H1 (cell line): Measurements from ENCODE around the gene SH2D5. TPM values are rescaled to one million over a fixed set of nuclear protein-coding genes. Genes with fewer than 3 reads are reported as not detected.

Experiments
- CTCF ChIA-PET: fragments of 300-600 bp; sonication (Branson Sonifier 250); formaldehyde crosslinking; loops from one replicate; lab custom pipeline; 2021; ENCODE audit not compliant: partially characterized antibody; lab: Charles Lee
- POLR2A ChIA-PET: fragments of 300-600 bp; sonication (Branson Sonifier 250); formaldehyde crosslinking; loops from one replicate; lab custom pipeline; 2021; ENCODE audit warnings: inconsistent platforms; ENCODE audit not compliant: partially characterized antibody; lab: Charles Lee
- DNase-seq, 2 experiments: peaks; one replicate each; pipeline versions ENCODE4 v3.0.0 to v3.0.0-alpha.2; 2010 to 2022; ENCODE audit warnings: low spot score in 2 of 2, low read depth in 1 of 2, mixed read lengths in 1 of 2
- FAIRE-seq: peaks from 2 replicates; lab custom pipeline; 2011; peaks lifted over from hg19 to GRCh38; lab: Jason Lieb, UNC
- H2AFZ ChIP-seq: 2 replicates; pipeline ENCODE4 v1.8.1; 2012; ENCODE audit warnings: low read length, inconsistent platforms
- H2AK5ac ChIP-seq: 2 replicates; pipeline ENCODE4 v1.6.1; 2013; ENCODE audit warnings: low read depth, low read length
- H2BK120ac ChIP-seq: replicated peaks from 2 replicates; pipeline ENCODE3; 2013; ENCODE audit warnings: low read depth, low read length, inconsistent platforms
- H2BK12ac ChIP-seq: 2 replicates; pipeline ENCODE4 v1.6.1; 2013; ENCODE audit warnings: low read depth, low read length
- H2BK15ac ChIP-seq: 2 replicates; pipeline ENCODE4 v1.6.1; 2013; ENCODE audit warnings: low read length
- H2BK20ac ChIP-seq: 2 replicates; pipeline ENCODE4 v1.6.1; 2013; ENCODE audit warnings: low read length
- H2BK5ac ChIP-seq: 2 replicates; pipeline ENCODE4 v1.6.1; 2013; ENCODE audit warnings: low read depth, low read length
- H3K14ac ChIP-seq: 2 replicates; pipeline ENCODE4 v1.6.1; 2013; ENCODE audit warnings: inconsistent platforms; ENCODE audit not compliant: insufficient read length
- H3K18ac ChIP-seq: 2 replicates; pipeline ENCODE4 v1.6.1; 2013; ENCODE audit warnings: low read length; ENCODE audit errors: extremely low read depth
- H3K23ac ChIP-seq: 2 replicates; pipeline ENCODE4 v1.6.1; 2013; ENCODE audit warnings: inconsistent platforms; ENCODE audit not compliant: insufficient read length
- H3K23me2 ChIP-seq: 2 replicates; pipeline ENCODE4 v1.6.1; 2013; ENCODE audit warnings: low read depth, low read length
- H3K27ac ChIP-seq: 2 replicates; pipeline ENCODE4 v1.6.1; 2011; ENCODE audit warnings: low read depth, low read length, inconsistent platforms
- H3K27me3 ChIP-seq, 4 experiments: replicated peaks in 1 of 4; 1 replicate in 1 of 4; 2 replicates in 3 of 4; pipeline versions ENCODE4 v1.6.1 to v1.8.1; 2011 to 2013; ENCODE audit warnings: low read length in 3 of 4, mild to moderate bottlenecking in 3 of 4, inconsistent platforms in 2 of 4, mixed read lengths in 2 of 4, moderate library complexity in 1 of 4; ENCODE audit not compliant: control insufficient read depth in 3 of 4, insufficient read depth in 3 of 4; ENCODE audit errors: extremely low read depth in 1 of 4
- H3K36me3 ChIP-seq, 4 experiments: 2 replicates each; pipeline versions ENCODE4 v1.6.1 to v1.8.1; 2011 to 2013; ENCODE audit warnings: mild to moderate bottlenecking in 4 of 4, low read length in 3 of 4, moderate library complexity in 2 of 4, control low read depth in 1 of 4, inconsistent platforms in 1 of 4; ENCODE audit not compliant: insufficient read depth in 4 of 4, control insufficient read depth in 2 of 4
- H3K4ac ChIP-seq: replicated peaks from 2 replicates; pipeline ENCODE3; 2013; ENCODE audit warnings: low read length, low read depth, mixed read lengths, inconsistent platforms; ENCODE audit not compliant: insufficient read length
- H3K4me1 ChIP-seq, 4 experiments: replicated peaks in 1 of 4; 1 replicate in 1 of 4; 2 replicates in 3 of 4; pipeline versions ENCODE4 v1.6.1 to v1.8.1; 2011 to 2013; ENCODE audit warnings: low read length in 3 of 4, inconsistent platforms in 2 of 4, mixed read lengths in 1 of 4; ENCODE audit not compliant: insufficient read depth in 4 of 4, control insufficient read depth in 3 of 4
- H3K4me2 ChIP-seq, 2 experiments: 2 replicates each; pipeline versions ENCODE4 v1.6.1 to v1.8.1; 2011 to 2013; ENCODE audit warnings: low read depth in 2 of 2, low read length in 2 of 2, control low read depth in 1 of 2, inconsistent platforms in 1 of 2, mild to moderate bottlenecking in 1 of 2; ENCODE audit not compliant: insufficient read depth in 1 of 2
- H3K4me3 ChIP-seq, 4 experiments: fragments of 200-600, 300-600 bp in 1 of 4; sonication (generic), shearing (Covaris generic), sonication (Bioruptor Twin) in 1 of 4; 2 replicates each; pipeline versions ENCODE4 v1.5.1 to v1.8.1; 2011 to 2016; ENCODE audit warnings: low read length in 4 of 4, low read depth in 3 of 4, control low read depth in 2 of 4, inconsistent platforms in 2 of 4, mild to moderate bottlenecking in 2 of 4, mixed read lengths in 1 of 4, moderate library complexity in 1 of 4; ENCODE audit not compliant: insufficient read depth in 2 of 4; ENCODE audit errors: extremely low read depth in 1 of 4
- H3K56ac ChIP-seq: replicated peaks from 2 replicates; pipeline ENCODE3; 2013; ENCODE audit warnings: low read depth, mild to moderate bottlenecking, mixed read lengths, low read length, inconsistent platforms; ENCODE audit not compliant: insufficient read length
- H3K79me1 ChIP-seq: 2 replicates; pipeline ENCODE4 v1.6.1; 2013; ENCODE audit warnings: low read depth, low read length, control low read depth
- H3K79me2 ChIP-seq, 2 experiments: 2 replicates each; pipeline versions ENCODE4 v1.6.1 to v1.8.1; 2012 to 2013; ENCODE audit warnings: low read length in 2 of 2, mild to moderate bottlenecking in 2 of 2, inconsistent platforms in 1 of 2; ENCODE audit not compliant: insufficient read depth in 2 of 2, control insufficient read depth in 1 of 2
- H3K9ac ChIP-seq, 4 experiments: replicated peaks in 1 of 4; 1 replicate in 1 of 4; 2 replicates in 3 of 4; pipeline versions ENCODE4 v1.6.1 to v1.8.1; 2011 to 2013; ENCODE audit warnings: low read depth in 3 of 4, low read length in 3 of 4, control low read depth in 2 of 4, mild to moderate bottlenecking in 2 of 4, moderate library complexity in 2 of 4, inconsistent platforms in 1 of 4; ENCODE audit errors: extremely low read depth in 1 of 4
- H3K9me3 ChIP-seq, 2 experiments: 2 replicates each; pipeline versions ENCODE4 v1.6.1 to v1.8.1; 2012 to 2013; ENCODE audit warnings: mild to moderate bottlenecking in 2 of 2, moderate library complexity in 2 of 2, control low read depth in 1 of 2, inconsistent platforms in 1 of 2, low read depth in 1 of 2, low read length in 1 of 2, mixed read lengths in 1 of 2; ENCODE audit not compliant: insufficient read depth in 2 of 2
- H4K20me1 ChIP-seq, 2 experiments: replicated peaks in 1 of 2; 2 replicates each; pipeline versions ENCODE3 to v1.8.1; 2011 to 2013; ENCODE audit warnings: inconsistent platforms in 2 of 2, low read length in 2 of 2, mild to moderate bottlenecking in 1 of 2; ENCODE audit not compliant: insufficient read depth in 2 of 2, control insufficient read depth in 1 of 2
- H4K5ac ChIP-seq: 2 replicates; pipeline ENCODE4 v1.6.1; 2013; ENCODE audit warnings: low read length, low read depth, mixed read lengths, inconsistent platforms; ENCODE audit not compliant: insufficient read length
- H4K8ac ChIP-seq: 2 replicates; pipeline ENCODE4 v1.8.0; 2013; ENCODE audit warnings: mild to moderate bottlenecking, moderate library complexity, low read length, inconsistent platforms; ENCODE audit not compliant: insufficient read depth; ENCODE audit errors: extremely low read depth
- H4K91ac ChIP-seq: replicated peaks from 2 replicates; pipeline ENCODE3; 2013; ENCODE audit warnings: low read length, mixed read lengths, inconsistent platforms; ENCODE audit not compliant: insufficient read length
- CHD2 ChIP-seq: IDR thresholded peaks from 2 replicates; pipeline ENCODE4 v1.6.1; 2012; ENCODE audit warnings: low read length, improper control_type of control experiment
- E2F6 ChIP-seq: IDR thresholded peaks from 2 replicates; pipeline ENCODE4 v1.6.1; 2012; ENCODE audit warnings: inconsistent platforms
- FOSL1 ChIP-seq: IDR thresholded peaks from 2 replicates; pipeline ENCODE4 v1.6.1; 2011; ENCODE audit warnings: mild to moderate bottlenecking, low read depth, low read length, moderate library complexity; ENCODE audit not compliant: insufficient read depth
- JUN ChIP-seq: IDR thresholded peaks from 2 replicates; pipeline ENCODE4 v1.6.1; 2011; ENCODE audit warnings: low read depth, mild to moderate bottlenecking, improper control_type of control experiment, low read length
- NANOG ChIP-seq: IDR thresholded peaks from 2 replicates; pipeline ENCODE4 v1.6.1; 2011; ENCODE audit warnings: low read length, low read depth, mild to moderate bottlenecking, inconsistent platforms; ENCODE audit not compliant: insufficient read depth, poor library complexity, severe bottlenecking
- PHF8 ChIP-seq: fragments of 200-600 bp; sonication (generic); conservative IDR thresholded peaks from 2 replicates; pipeline ENCODE4 v1.7.1; 2012; ENCODE audit warnings: low read depth, mild to moderate bottlenecking, inconsistent platforms, low read length, moderate library complexity
- POLR2AphosphoS5 ChIP-seq: IDR thresholded peaks from 2 replicates; pipeline ENCODE4 v1.6.1; 2011; ENCODE audit warnings: low read depth, low read length
- POU5F1 ChIP-seq: IDR thresholded peaks from 2 replicates; pipeline ENCODE4 v1.6.1; 2011; ENCODE audit warnings: low read depth, mild to moderate bottlenecking, low read length, moderate library complexity
- RFX5 ChIP-seq: IDR thresholded peaks from 2 replicates; pipeline ENCODE4 v1.6.1; 2011; ENCODE audit warnings: low read depth, low read length, improper control_type of control experiment, borderline replicate concordance
- SRF ChIP-seq: IDR thresholded peaks from 2 replicates; pipeline ENCODE4 v1.6.1; 2011; ENCODE audit warnings: mild to moderate bottlenecking, low read depth, low read length, moderate library complexity
- USF2 ChIP-seq: IDR thresholded peaks from 2 replicates; pipeline ENCODE4 v1.6.1; 2011; ENCODE audit warnings: low read length, improper control_type of control experiment
- ZNF274 ChIP-seq: IDR thresholded peaks from 2 replicates; pipeline ENCODE4 v1.7.0; 2012; ENCODE audit warnings: low read length, borderline replicate concordance; ENCODE audit errors: extremely low read depth
- WGBS, 2 experiments: shearing (Covaris generic) in 1 of 2; methylation state at CpG; one replicate each; pipeline versions ENCODE4 v1.1.6 to v1.1.7; 2013 to 2015; ENCODE audit warnings: low lambda C conversion rate in 2 of 2, mixed read lengths in 2 of 2, inconsistent platforms in 1 of 2, low coverage in 1 of 2, missing lambda C conversion rate in 1 of 2; ENCODE audit not compliant: insufficient replicate concordance in 2 of 2, insufficient coverage in 1 of 2, insufficient read length in 1 of 2; ENCODE audit errors: extremely low coverage in 1 of 2, missing lambda C conversion rate in 1 of 2; 5-methylcytosine and 5-hydroxymethylcytosine counted together
- polyA plus RNA-seq, 7 experiments: library from polyadenylated mRNA; depleted of rRNA in 3 of 7; stranded (reverse) in 5 of 7; unstranded in 2 of 7; fragments of >200 nt in 5 of 7; fragments of 200-250 nt in 2 of 7; gene quantifications; 1 replicate in 5 of 7; 2 replicates in 1 of 7; 4 replicates in 1 of 7; pipeline versions ENCODE4 v1.2.1 to v1.2.3, GENCODE V29; 2011 to 2013; ENCODE audit warnings: missing spikeins in 2 of 7, mixed read lengths in 2 of 7
- total RNA-seq: library from RNA; stranded (reverse); fragmentation: NEBNext Ultra II Directional; extraction: Animal tissue kit (Norgen Biotek cat#: 25700); gene quantifications from 2 replicates; pipeline ENCODE4 v1.2.1, GENCODE V29; 2021

Gene SH2D5
- total and polyA plus RNA-seq, 2 of the 8 experiments (the other 6 are each of a cell fraction or from before 2014, with no cell fraction given) = 13.2 to 18.4 TPM

- no peak overlapping the region for H2BK20ac ChIP-seq
- H2AFZ ChIP-seq = no peak overlapping the region
- CTCF ChIA-PET = interaction anchor here (1.0 to 3.3 kb wide), 3 partner anchors 9 to 21 kb away, joined by 3 to 23 read pairs (median 19); no protein-coding TSS in a partner anchor
- H4K20me1 ChIP-seq = peaks cover 0 to 5% of the 10 kb centered on the region in 2 experiments
- no peak overlapping the region for H4K5ac ChIP-seq
- DNase-seq = no peak
- no peaks in the 10 kb centered on the region for H3K79me2 ChIP-seq
- H3K4me2 ChIP-seq = no peak overlapping the region
- no peak overlapping the region for H3K4ac ChIP-seq
- H3K9ac ChIP-seq = no peak overlapping the region
- H3K14ac ChIP-seq = no peak overlapping the region
- H3K18ac ChIP-seq = no peak overlapping the region
- no peak overlapping the region for H4K91ac ChIP-seq
- H3K4me1 ChIP-seq = peaks cover 0 to 9% (median under 1%) of the 10 kb centered on the region in 4 experiments; a peak in 5 of 7 replicates
- no peaks in the 10 kb centered on the region; a peak in 1 of 4 replicates for H3K9me3 ChIP-seq
- no peak for FAIRE-seq
- peaks cover 0 to 22% (median 10%) of the 10 kb centered on the region in 4 experiments; a peak in 6 of 7 replicates for H3K27me3 ChIP-seq
- peaks cover 4% of the 10 kb centered on the region; the same call in 1 of the 2 replicates for H3K23me2 ChIP-seq
- no peak overlapping the region for H4K8ac ChIP-seq
- H3K27ac ChIP-seq = no peak overlapping the region
- POLR2A ChIA-PET = interaction anchor here (3.7 to 7.8 kb wide), 2 partner anchors 11 to 67 kb away, joined by 15 to 68 read pairs; partner anchors contain the start of genes HP1BP3 and SH2D5
- H2AK5ac ChIP-seq = no peak overlapping the region
- H2BK120ac ChIP-seq = no peak overlapping the region
- H3K79me1 ChIP-seq = no peaks in the 10 kb centered on the region
- no peak overlapping the region for H3K23ac ChIP-seq
- no peak overlapping the region for H2BK5ac ChIP-seq
- no peak overlapping the region for H2BK12ac ChIP-seq
- WGBS, 2 experiments = 90% methylated on average over 8 of the region's 8 CpGs; no CpG with 5 or more reads in 1 of the 2 experiments
- no peaks in the 10 kb centered on the region for H3K36me3 ChIP-seq
- H3K4me3 ChIP-seq = no peak overlapping the region
- no peak overlapping the region for H3K56ac ChIP-seq
- H2BK15ac ChIP-seq = no peak overlapping the region
- TF ChIP-seq USF2 = no peak
- no peak for TF ChIP-seq JUN
- TF ChIP-seq POU5F1 = no peak
- TF ChIP-seq CHD2 = no peak
- no peak for TF ChIP-seq E2F6
- TF ChIP-seq PHF8 = no peak
- no peak for TF ChIP-seq POLR2AphosphoS5
- no peak for TF ChIP-seq FOSL1
- TF ChIP-seq SRF = no peak
- TF ChIP-seq NANOG = no peak
- no peak for TF ChIP-seq ZNF274
- TF ChIP-seq RFX5 = no peak
These were observed 13.2 kb downstream of the SH2D5 start for GRCh38 chr1:20719261-20719660.
